ENCODE data around the gene TRAM2.

TRAM2 gene

DNA sequence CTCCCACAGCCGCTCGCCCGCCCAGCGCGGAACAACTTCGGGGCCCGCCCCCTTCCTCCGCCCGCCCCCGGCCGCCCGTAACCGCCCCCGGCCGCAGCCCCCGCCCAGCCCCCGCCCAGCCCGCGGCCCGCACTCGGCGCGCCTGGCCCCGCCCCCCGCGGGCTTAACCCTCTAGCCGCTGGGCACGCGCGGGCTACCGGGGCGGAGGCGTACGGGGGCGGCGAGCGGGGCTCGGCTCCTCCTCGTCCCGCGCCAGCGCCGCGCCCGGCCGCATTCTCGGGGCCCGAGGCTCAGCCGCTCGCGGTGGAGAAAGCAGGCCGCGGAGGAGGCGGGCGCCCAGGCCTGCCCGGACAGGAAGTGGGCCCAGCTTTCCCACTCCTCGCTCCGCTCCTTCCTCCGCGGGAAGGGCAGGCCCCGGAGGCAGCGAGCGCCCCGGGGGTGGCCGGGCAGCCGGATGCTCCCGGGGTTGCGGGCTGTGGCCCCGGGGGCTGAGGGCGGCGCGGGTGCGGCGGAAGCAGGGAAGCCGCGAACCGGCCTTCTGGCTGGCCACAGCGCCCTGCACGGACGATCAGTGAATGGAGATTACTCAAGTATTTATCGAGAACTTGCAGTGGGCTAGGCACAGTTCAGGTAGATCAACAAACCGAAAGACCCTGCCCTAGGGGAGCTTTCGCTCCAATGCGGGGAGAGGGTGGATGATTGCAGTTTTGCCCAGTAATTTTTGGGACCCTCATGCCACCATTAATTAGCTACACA, at the start of gene TRAM2:
Gene TRAM2, minus strand, starts transcription at position 39 of the 756 bp plus-strand sequence. CDS start 145 bp downstream, outside the sequence.
- peak; percentile 71 for DNase-seq

DNA sequence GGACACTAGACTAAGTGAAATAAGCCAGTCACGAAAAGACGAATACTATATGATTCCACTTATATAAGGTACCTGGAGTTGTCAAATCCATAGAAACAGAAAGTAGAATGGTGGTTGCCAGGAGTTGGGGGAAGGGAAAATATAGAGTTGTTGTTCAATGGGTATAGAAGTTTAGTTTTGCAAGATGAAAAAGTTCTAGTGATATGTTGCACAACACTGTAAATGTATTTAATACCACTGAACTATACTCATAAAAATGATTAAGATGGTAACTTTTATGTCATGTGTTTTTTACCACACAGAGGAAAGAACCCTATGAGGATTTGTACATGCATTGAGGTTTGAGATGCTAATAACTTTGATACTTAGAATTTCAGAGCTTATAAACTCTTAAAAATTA, 46.0 kb upstream of the TRAM2 start:
- DNase-seq, result no peak

DNA sequence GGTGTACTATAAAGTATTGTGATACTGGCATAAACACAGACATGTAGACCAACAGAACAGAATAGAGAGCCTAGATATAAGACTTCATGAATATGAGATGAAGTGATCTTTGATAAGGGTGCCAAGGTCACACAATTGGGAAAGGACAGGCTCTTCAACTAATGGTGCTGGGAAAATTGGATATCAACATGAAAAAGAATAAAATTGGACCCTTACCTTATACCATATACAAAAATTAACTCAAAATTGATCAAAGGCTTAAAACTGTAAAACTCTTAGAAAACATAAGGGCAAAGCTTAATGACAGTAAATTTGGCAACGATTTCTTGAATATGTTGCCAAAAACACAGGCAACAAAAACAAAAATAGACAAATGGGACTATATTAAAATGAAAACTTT, 44.8 kb upstream of the TRAM2 start:
- DNase-seq, result no peak

DNA sequence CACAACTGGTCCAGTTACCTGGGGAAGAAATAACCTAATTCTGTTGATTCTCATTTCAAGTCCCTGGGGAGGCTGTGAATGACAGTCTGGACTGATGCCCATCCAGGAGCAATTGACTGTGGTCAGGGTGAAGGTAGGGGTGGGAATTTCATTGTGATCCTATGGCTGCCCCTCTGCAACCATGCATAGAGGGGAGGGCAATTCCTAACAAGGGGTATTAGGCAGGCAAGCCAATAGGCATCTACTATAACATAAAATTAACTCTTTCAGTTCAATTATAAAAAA, 44.0 kb upstream of the TRAM2 start:
- no peak for DNase-seq

GRCh38 chr6:52620055-52620905, 43.4 kb upstream of the TRAM2 start:
- DNase-seq, result no peak

- DNase-seq, result no peak
These were observed 40.2 kb upstream of the TRAM2 start for GRCh38 chr6:52617087-52617486.

- no peak for DNase-seq
These were observed 39.3 kb upstream of the TRAM2 start for GRCh38 chr6:52616059-52616690.

- DNase-seq, result no peak
These were observed 35.6 kb upstream of the TRAM2 start for GRCh38 chr6:52612336-52613054.

- DNase-seq, result no peak
These were observed 35.0 kb upstream of the TRAM2 start for GRCh38 chr6:52611833-52612232.

DNA sequence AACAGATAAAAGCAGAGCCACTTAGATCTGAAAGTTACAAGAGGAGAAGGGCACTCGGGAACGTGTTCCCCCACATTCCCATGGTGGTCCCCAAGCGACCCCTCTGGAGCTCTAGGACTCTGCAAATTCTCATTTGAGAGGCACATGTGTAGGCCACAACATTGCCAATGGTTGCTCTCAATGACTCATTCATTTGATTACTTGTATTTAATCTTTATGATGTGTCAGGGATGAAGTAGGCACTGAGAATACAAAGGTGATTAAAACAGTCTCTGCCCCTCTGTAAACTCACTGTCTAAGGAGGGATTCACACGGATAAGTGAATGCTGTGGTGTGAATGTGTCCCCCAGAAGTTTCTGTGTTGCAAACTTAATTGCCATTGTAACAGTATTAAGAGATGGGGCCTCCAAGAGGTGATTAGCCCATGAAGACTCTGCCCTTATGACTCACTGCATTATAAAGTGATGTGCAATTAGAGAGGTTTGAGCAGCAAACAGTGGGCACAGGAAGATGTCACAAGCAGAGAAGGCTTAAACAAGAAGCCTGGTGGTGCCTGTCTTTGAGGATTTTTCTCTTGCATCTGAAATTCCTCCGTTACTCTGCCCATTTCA, 34.0 kb upstream of the TRAM2 start:
- no peak for DNase-seq

DNA sequence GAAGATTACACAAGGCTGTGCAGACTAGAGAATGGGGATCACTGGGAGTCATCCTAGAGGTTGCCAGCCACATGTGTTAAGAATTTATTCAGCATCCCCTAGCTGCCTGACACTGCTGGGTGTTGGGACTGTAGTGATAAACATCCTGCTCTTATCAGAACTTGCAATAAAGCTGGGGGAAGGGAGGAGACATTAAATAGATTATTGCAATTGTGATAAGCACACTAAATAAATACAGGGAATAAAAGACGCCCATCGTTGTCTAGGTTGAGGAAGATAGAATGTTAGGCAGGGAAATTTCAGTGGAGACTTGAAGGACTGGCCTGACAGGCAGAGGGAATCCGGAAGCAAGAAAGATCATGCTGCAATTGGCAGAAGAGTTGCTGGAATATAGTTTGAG, 33.2 kb upstream of the TRAM2 start:
- no peak for DNase-seq

DNA sequence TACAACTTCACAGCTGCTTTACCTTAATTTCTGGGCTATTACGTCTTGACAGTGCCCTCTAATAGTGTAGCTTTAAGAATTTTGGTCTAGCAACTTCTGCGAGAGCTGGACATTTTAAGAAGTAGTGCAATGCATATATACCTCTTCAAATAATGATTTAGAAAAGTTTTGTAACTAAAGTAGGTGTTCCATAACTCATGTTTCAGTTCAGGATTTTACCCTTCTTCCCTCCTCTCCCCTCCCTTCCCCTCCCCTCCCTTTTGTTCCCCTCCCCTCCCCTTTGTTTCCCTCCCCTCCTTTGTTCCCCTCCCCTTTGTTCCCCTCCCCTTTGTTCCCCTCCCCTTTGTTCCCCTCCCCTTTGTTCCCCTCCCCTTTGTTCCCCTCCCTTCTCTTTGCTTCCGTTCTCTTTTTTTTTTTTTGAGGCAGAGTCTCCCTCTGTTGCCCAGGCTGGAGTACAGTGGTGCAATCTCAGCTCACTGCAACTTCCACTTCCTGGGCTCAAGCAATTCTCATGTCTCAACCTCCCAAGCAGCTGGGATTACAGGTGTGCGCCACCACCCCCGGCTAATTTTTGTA, 28.8 kb upstream of the TRAM2 start:
- no peak for DNase-seq

DNA sequence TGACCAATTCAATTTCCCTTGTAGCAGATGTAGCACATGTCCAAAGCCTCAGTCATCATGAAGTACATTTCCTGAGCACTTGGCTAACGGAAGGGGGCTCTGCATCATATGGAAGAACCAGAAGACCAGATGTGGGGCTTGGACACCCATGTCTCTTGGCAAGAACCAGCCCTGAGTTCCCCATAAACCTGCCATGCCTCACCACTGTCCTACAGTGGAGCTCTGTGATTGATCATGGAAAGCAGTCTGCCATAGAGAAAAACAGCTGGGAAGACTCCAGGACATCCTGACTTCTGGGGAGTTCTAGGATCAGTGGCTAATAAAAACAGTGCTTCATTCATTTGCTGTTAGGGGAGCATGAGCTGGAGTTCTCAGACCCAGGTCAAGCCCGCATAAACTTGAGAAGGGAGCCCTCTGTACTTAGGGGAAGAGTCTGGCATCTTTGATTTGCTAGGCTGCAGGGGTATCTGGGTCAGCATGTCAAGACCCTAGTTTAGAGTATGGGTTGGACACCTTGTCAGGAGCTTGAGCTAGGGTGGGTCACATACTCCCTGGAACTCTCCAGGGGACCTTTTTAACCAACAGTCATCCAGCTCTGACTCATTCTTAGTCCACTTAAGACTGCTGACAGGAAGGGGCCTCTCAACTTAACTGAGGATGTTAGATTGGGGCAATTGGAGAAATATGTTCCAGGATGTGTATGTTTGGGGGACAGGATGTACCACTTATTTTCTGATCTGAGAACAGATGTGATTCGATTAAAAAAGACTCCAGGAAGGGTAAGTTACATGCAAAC, 26.3 kb upstream of the TRAM2 start:
- no peak for DNase-seq

DNA sequence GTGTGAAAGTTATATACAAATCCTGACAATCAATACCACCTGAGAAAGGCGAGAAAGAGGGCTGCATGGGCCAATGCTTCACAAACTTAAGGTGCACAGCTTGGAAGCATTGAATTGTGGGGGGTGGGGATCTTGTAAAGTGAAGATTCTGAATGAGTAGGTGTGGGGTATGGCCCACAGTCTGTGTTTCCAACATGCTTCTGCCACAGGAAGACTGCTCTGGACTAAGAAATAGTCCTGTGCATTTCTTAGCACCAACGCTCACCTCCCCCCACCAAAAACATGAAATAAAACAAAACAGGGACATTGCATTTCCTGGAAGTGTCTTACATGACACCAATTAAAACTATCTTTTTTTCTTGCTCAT, 21.9 kb upstream of the TRAM2 start:
- no peak for DNase-seq

- DNase-seq, result peak; percentile 60
These were observed 21.4 kb upstream of the TRAM2 start for GRCh38 chr6:52598123-52598823.

DNA sequence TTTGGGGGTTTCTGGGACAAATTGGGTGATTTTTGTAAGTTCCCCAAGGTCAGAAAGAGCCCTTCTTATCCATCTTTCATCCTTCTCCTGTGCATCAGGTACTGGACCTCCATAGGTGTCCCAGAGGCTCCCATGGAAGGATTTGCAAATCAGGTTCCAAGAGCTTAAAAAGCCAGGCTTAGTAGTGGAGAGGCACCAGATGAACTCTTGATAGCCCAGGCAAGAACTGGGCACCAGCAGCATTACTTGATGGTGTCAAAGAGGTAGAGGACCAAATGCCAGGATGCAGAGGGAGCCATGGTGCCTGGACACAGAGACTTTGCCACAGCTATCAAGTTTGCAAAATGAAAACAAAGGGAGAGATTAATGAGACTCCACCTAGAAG, 20.9 kb upstream of the TRAM2 start:
- no peak for DNase-seq

- no peak for DNase-seq
These were observed 19.6 kb upstream of the TRAM2 start for GRCh38 chr6:52596371-52597028.

GRCh38 chr6:52595796-52596130, 18.9 kb upstream of the TRAM2 start:
- DNase-seq, result no peak

- no peak for DNase-seq
These were observed 18.3 kb upstream of the TRAM2 start for GRCh38 chr6:52595000-52595795.

GRCh38 chr6:52594221-52594620, 17.4 kb upstream of the TRAM2 start:
- DNase-seq, result no peak
